ENCODE data around the gene TH. TPM values are rescaled to one million over a fixed set of nuclear protein-coding genes. Genes with fewer than 3 reads are reported as not detected.
A peak's percentile ranks its signal among the peaks of the same experiment; 100 is the strongest.

The TH gene
- total and polyA plus RNA-seq, 2 of the 8 experiments (the other 6 are each of a cell fraction or from before 2014, with no cell fraction given) = 0.09 TPM; not detected in 1

GRCh38 chr11:2167141-2168045 lies 4.2 kb downstream of the TH start:
- no peak overlapping the region for H3K9ac ChIP-seq (replicated peaks in 1 of 4; ENCODE audit: extremely low read depth in 1 of 4, low read depth in 3 of 4, low read length in 3 of 4)
- H3K4me2 ChIP-seq (ENCODE audit: insufficient read depth in 1 of 2, low read depth in 2 of 2, low read length in 2 of 2) = no peak overlapping the region
- no peaks in the 10 kb centered on the region for H3K9me3 ChIP-seq (ENCODE audit: insufficient read depth in 2 of 2, low read depth in 1 of 2, low read length in 1 of 2)
- peaks cover 0 to 6% (median 1%) of the 10 kb centered on the region in 4 experiments; a peak in 2 of 7 replicates for H3K4me1 ChIP-seq (replicated peaks in 1 of 4; ENCODE audit: control insufficient read depth in 3 of 4, insufficient read depth in 4 of 4, low read length in 3 of 4)
- no peak overlapping the region for H3K56ac ChIP-seq (replicated peaks; ENCODE audit: insufficient read length, low read depth, low read length)
- H4K8ac ChIP-seq (ENCODE audit: extremely low read depth, insufficient read depth, low read length) = peak overlapping the region; percentile 51
- H2AFZ ChIP-seq (ENCODE audit: low read length) = no peak overlapping the region
- WGBS, 2 experiments (ENCODE audit: extremely low coverage in 1 of 2, insufficient coverage in 1 of 2, insufficient read length in 1 of 2, insufficient replicate concordance in 2 of 2, low coverage in 1 of 2, low lambda C conversion rate in 2 of 2, missing lambda C conversion rate in 1 of 2) = 89% methylated on average over 24 of the region's 31 CpGs; no CpG with 5 or more reads in 1 of the 2 experiments
- H2BK15ac ChIP-seq (ENCODE audit: low read length) = no peak overlapping the region
- H3K79me1 ChIP-seq (ENCODE audit: low read depth, low read length) = no peaks in the 10 kb centered on the region
- no peak overlapping the region for H3K14ac ChIP-seq (ENCODE audit: insufficient read length)
- no peak overlapping the region for H3K4ac ChIP-seq (replicated peaks; ENCODE audit: insufficient read length, low read depth, low read length)
- H4K5ac ChIP-seq (ENCODE audit: insufficient read length, low read depth, low read length) = no peak overlapping the region
- H2BK20ac ChIP-seq (ENCODE audit: low read length) = no peak overlapping the region
- no peak overlapping the region for H3K18ac ChIP-seq (ENCODE audit: extremely low read depth, low read length)
- no peaks in the 10 kb centered on the region for H3K79me2 ChIP-seq (ENCODE audit: control insufficient read depth in 1 of 2, insufficient read depth in 2 of 2, low read length in 2 of 2)
- DNase-seq (ENCODE audit: low read depth in 1 of 2, low spot score in 2 of 2) = no peak
- ChIA-PET POLR2A (ENCODE audit: partially characterized antibody) (interaction anchor here (1.4 kb wide), 1 partner anchor 137 kb away, joined by 3 read pairs; no protein-coding TSS in a partner anchor), CTCF (ENCODE audit: partially characterized antibody) (interaction anchor here (0.8 to 20.6 kb wide), 11 partner anchors 13 to 364 kb away, joined by 3 to 244 read pairs (median 5); partner anchors contain the start of gene INS)
- no peaks in the 10 kb centered on the region; a peak in 1 of 8 replicates for H3K36me3 ChIP-seq (ENCODE audit: control insufficient read depth in 2 of 4, insufficient read depth in 4 of 4, low read length in 3 of 4)
- H3K27me3 ChIP-seq (replicated peaks in 1 of 4; ENCODE audit: control insufficient read depth in 3 of 4, extremely low read depth in 1 of 4, insufficient read depth in 3 of 4, low read length in 3 of 4) = peaks cover 0 to 14% (median 0%) of the 10 kb centered on the region in 4 experiments; a peak in 3 of 7 replicates
- H2BK120ac ChIP-seq (replicated peaks; ENCODE audit: low read depth, low read length) = no peak overlapping the region
- H2BK12ac ChIP-seq (ENCODE audit: low read depth, low read length) = no peak overlapping the region
- H3K23ac ChIP-seq (ENCODE audit: insufficient read length) = no peak overlapping the region
- no peak for TF ChIP-seq SP4 (IDR thresholded peaks at IDR 0.05; ENCODE audit: low read length)
- no peak for TF ChIP-seq POLR2A (IDR thresholded peaks at IDR 0.05; ENCODE audit: control extremely low read depth in 1 of 2, low read depth in 2 of 2, low read length in 2 of 2)
- no peak for TF ChIP-seq ZNF274 (IDR thresholded peaks at IDR 0.05; ENCODE audit: borderline replicate concordance, extremely low read depth, low read length)
- TF ChIP-seq, protein P1, sequence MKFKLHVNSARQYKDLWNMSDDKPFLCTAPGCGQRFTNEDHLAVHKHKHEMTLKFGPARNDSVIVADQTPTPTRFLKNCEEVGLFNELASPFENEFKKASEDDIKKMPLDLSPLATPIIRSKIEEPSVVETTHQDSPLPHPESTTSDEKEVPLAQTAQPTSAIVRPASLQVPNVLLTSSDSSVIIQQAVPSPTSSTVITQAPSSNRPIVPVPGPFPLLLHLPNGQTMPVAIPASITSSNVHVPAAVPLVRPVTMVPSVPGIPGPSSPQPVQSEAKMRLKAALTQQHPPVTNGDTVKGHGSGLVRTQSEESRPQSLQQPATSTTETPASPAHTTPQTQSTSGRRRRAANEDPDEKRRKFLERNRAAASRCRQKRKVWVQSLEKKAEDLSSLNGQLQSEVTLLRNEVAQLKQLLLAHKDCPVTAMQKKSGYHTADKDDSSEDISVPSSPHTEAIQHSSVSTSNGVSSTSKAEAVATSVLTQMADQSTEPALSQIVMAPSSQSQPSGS (IDR thresholded peaks at IDR 0.05; ENCODE audit: low read length) = no peak
- TF ChIP-seq BACH1 (IDR thresholded peaks at IDR 0.05; ENCODE audit: low read length) = no peak
- TF ChIP-seq POLR2AphosphoS5 (IDR thresholded peaks at IDR 0.05; ENCODE audit: low read depth, low read length) = no peak
- TF ChIP-seq CBX8 (IDR thresholded peaks at IDR 0.05; ENCODE audit: borderline replicate concordance, low read depth, low read length) = no peak
- no peak for TF ChIP-seq E2F6 (IDR thresholded peaks at IDR 0.05)
- no peak for TF ChIP-seq TEAD4 (IDR thresholded peaks at IDR 0.05; ENCODE audit: low read depth, low read length)
- TF ChIP-seq MAFK (IDR thresholded peaks at IDR 0.05; ENCODE audit: low read depth, low read length) = no peak
- TF ChIP-seq CREB1 (IDR thresholded peaks at IDR 0.05) = no peak
- no peaks in the 10 kb centered on the region for H3K23me2 ChIP-seq (ENCODE audit: low read depth, low read length)
- no peak for FAIRE-seq
- H3K4me3 ChIP-seq (ENCODE audit: extremely low read depth in 1 of 4, insufficient read depth in 2 of 4, low read depth in 3 of 4, low read length in 4 of 4) = no peak overlapping the region
- no peak overlapping the region for H2BK5ac ChIP-seq (ENCODE audit: low read depth, low read length)
- H4K91ac ChIP-seq (replicated peaks; ENCODE audit: insufficient read length, low read length) = no peak overlapping the region
- H2AK5ac ChIP-seq (ENCODE audit: low read depth, low read length) = 0 out of 2 replicates have a peak overlapping the region, but pooled peaks have one; percentile 40
- H4K20me1 ChIP-seq (replicated peaks in 1 of 2; ENCODE audit: control insufficient read depth in 1 of 2, insufficient read depth in 2 of 2, low read length in 2 of 2) = no peaks in the 10 kb centered on the region
- H3K27ac ChIP-seq (ENCODE audit: low read depth, low read length) = no peak overlapping the region
